Measurements from ENCODE around the gene USP19. TPM values are rescaled to one million over a fixed set of nuclear protein-coding genes. Genes with fewer than 3 reads are reported as not detected.

USP19 gene
- total and polyA plus RNA-seq, 10 of the 15 experiments (the other 5 are each of a cell fraction or from before 2014, with no cell fraction given), result 0.24 to 64.2 (median 33.2) TPM

DNA sequence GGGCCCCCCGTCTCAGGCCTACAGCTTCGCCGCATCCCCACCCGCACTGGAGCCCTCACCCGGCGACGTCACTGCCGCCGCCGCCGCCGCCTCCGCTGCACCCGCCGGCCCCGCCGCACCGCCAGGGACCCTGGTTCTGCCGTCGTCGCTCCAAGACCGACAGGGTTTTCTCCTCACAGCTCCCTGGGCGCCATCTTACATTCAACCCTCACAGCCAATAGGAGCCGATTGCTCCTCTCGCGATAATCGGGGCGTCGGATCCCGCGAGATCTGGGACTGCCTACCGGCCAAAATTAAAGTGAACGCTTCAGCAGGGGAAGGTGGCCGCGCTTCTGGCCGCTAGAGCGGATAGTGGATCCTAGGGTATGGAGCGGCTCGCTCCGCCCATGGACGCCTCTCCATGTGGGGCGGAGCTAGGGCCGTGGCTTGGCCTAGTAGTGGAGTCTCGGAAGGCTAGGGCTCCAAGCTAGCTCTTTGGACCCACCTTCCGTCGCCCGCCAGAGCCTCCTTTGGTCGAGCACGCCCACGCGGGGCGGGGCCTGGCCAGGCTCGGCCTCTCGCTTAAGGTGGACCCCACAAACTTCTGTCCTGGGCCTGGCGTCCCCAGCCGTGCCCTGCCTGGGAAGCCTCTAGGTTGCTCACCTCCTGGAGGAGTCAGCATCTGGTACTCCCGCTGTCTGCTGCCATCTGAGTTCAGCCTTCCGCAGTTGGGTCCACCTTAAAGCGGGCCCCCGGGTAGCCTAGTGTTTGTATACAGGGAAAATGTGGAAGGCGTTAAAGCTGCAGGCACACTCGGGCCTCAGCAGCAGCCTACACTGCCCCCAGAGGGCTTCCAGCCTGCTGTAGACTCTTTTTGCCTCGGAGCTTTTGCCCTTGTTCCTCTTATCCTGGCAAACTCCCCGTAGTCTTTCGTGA is 26.5 kb downstream of the USP19 start, which contains the start of gene QRICH1 (continued):
- TF ChIP-seq, protein P1, sequence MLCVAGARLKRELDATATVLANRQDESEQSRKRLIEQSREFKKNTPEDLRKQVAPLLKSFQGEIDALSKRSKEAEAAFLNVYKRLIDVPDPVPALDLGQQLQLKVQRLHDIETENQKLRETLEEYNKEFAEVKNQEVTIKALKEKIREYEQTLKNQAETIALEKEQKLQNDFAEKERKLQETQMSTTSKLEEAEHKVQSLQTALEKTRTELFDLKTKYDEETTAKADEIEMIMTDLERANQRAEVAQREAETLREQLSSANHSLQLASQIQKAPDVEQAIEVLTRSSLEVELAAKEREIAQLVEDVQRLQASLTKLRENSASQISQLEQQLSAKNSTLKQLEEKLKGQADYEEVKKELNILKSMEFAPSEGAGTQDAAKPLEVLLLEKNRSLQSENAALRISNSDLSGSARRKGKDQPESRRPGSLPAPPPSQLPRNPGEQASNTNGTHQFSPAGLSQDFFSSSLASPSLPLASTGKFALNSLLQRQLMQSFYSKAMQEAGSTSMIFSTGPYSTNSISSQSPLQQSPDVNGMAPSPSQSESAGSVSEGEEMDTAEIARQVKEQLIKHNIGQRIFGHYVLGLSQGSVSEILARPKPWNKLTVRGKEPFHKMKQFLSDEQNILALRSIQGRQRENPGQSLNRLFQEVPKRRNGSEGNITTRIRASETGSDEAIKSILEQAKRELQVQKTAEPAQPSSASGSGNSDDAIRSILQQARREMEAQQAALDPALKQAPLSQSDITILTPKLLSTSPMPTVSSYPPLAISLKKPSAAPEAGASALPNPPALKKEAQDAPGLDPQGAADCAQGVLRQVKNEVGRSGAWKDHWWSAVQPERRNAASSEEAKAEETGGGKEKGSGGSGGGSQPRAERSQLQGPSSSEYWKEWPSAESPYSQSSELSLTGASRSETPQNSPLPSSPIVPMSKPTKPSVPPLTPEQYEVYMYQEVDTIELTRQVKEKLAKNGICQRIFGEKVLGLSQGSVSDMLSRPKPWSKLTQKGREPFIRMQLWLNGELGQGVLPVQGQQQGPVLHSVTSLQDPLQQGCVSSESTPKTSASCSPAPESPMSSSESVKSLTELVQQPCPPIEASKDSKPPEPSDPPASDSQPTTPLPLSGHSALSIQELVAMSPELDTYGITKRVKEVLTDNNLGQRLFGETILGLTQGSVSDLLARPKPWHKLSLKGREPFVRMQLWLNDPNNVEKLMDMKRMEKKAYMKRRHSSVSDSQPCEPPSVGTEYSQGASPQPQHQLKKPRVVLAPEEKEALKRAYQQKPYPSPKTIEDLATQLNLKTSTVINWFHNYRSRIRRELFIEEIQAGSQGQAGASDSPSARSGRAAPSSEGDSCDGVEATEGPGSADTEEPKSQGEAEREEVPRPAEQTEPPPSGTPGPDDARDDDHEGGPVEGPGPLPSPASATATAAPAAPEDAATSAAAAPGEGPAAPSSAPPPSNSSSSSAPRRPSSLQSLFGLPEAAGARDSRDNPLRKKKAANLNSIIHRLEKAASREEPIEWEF (IDR thresholded peaks at IDR 0.05; ENCODE audit: insufficient replicate concordance, low read depth, low read length), result no peak
- TF ChIP-seq MTA3 (IDR thresholded peaks at IDR 0.05; ENCODE audit: borderline replicate concordance, low read length), result no peak
- TF ChIP-seq, protein P2, sequence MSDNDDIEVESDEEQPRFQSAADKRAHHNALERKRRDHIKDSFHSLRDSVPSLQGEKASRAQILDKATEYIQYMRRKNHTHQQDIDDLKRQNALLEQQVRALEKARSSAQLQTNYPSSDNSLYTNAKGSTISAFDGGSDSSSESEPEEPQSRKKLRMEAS (IDR thresholded peaks at IDR 0.05; ENCODE audit: low read depth, low read length), result no peak
- TF ChIP-seq, protein P3, sequence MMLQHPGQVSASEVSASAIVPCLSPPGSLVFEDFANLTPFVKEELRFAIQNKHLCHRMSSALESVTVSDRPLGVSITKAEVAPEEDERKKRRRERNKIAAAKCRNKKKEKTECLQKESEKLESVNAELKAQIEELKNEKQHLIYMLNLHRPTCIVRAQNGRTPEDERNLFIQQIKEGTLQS (IDR thresholded peaks at IDR 0.05; ENCODE audit: borderline replicate concordance, extremely low read depth, low read depth, low read length), result no peak
- TF ChIP-seq, protein P4, sequence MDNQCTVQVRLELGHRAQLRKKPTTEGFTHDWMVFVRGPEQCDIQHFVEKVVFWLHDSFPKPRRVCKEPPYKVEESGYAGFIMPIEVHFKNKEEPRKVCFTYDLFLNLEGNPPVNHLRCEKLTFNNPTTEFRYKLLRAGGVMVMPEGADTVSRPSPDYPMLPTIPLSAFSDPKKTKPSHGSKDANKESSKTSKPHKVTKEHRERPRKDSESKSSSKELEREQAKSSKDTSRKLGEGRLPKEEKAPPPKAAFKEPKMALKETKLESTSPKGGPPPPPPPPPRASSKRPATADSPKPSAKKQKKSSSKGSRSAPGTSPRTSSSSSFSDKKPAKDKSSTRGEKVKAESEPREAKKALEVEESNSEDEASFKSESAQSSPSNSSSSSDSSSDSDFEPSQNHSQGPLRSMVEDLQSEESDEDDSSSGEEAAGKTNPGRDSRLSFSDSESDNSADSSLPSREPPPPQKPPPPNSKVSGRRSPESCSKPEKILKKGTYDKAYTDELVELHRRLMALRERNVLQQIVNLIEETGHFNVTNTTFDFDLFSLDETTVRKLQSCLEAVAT (IDR thresholded peaks at IDR 0.05), result peak; percentile 80
- no peak for TF ChIP-seq ZNF207 (IDR thresholded peaks at IDR 0.05; ENCODE audit: borderline replicate concordance)
- TF ChIP-seq, protein P5, sequence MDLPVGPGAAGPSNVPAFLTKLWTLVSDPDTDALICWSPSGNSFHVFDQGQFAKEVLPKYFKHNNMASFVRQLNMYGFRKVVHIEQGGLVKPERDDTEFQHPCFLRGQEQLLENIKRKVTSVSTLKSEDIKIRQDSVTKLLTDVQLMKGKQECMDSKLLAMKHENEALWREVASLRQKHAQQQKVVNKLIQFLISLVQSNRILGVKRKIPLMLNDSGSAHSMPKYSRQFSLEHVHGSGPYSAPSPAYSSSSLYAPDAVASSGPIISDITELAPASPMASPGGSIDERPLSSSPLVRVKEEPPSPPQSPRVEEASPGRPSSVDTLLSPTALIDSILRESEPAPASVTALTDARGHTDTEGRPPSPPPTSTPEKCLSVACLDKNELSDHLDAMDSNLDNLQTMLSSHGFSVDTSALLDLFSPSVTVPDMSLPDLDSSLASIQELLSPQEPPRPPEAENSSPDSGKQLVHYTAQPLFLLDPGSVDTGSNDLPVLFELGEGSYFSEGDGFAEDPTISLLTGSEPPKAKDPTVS (IDR thresholded peaks at IDR 0.05; ENCODE audit: low read depth, low read length), result no peak
- TF ChIP-seq, protein P6, sequence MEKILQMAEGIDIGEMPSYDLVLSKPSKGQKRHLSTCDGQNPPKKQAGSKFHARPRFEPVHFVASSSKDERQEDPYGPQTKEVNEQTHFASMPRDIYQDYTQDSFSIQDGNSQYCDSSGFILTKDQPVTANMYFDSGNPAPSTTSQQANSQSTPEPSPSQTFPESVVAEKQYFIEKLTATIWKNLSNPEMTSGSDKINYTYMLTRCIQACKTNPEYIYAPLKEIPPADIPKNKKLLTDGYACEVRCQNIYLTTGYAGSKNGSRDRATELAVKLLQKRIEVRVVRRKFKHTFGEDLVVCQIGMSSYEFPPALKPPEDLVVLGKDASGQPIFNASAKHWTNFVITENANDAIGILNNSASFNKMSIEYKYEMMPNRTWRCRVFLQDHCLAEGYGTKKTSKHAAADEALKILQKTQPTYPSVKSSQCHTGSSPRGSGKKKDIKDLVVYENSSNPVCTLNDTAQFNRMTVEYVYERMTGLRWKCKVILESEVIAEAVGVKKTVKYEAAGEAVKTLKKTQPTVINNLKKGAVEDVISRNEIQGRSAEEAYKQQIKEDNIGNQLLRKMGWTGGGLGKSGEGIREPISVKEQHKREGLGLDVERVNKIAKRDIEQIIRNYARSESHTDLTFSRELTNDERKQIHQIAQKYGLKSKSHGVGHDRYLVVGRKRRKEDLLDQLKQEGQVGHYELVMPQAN (conservative IDR thresholded peaks at IDR 0.05), result peak; percentile 94
- no peak for TF ChIP-seq CEBPB (IDR thresholded peaks at IDR 0.05; ENCODE audit: borderline replicate concordance in 1 of 2, low read depth in 2 of 2, low read length in 2 of 2)
- TF ChIP-seq GATAD2B (conservative IDR thresholded peaks at IDR 0.05; ENCODE audit: low read depth), result peak; percentile 62
- peak; percentile 91 for TF ChIP-seq SIN3A (IDR thresholded peaks at IDR 0.05; ENCODE audit: low read depth, low read length)
- TF ChIP-seq IRF4 (IDR thresholded peaks at IDR 0.05; ENCODE audit: low read depth, low read length), result 0 out of 2 replicates have a peak, but pooled peaks have one; percentile 5
- no peak for TF ChIP-seq SMAD1 (IDR thresholded peaks at IDR 0.05; ENCODE audit: low read depth, partially characterized antibody)
- TF ChIP-seq RB1 (IDR thresholded peaks at IDR 0.05; ENCODE audit: borderline replicate concordance), result peak; percentile 69; the same call in 1 of the 2 replicates
- TF ChIP-seq KLF5 (IDR thresholded peaks at IDR 0.05; ENCODE audit: partially characterized antibody), result peak; percentile 72
- TF ChIP-seq IKZF1 (conservative IDR thresholded peaks at IDR 0.05), result peak; percentile 83
- no peak for TF ChIP-seq CHD4 (IDR thresholded peaks at IDR 0.05)
- no peak for TF ChIP-seq RAD51 (IDR thresholded peaks at IDR 0.05)
